Prostate gland (tissue), 2 donors: ENCODE data around the gene ITPR2.

Source experiments
- POLR2A ChIP-seq: fragments of 450-650 bp; IDR thresholded peaks from one replicate; pipeline ENCODE4 v1.6.1; 2016; ENCODE audit warnings: antibody characterized with exemption, mild to moderate bottlenecking
- TF ChIP-seq, protein P1 (sequence below), 4 experiments: fragments of 200-600 bp in 2 of 4; fragments of 450-650 bp in 2 of 4; sonication (generic) in 2 of 4; IDR thresholded peaks; 1 replicate in 3 of 4; 2 replicates in 1 of 4; pipeline ENCODE4 v1.5.1; 2016 to 2019; ENCODE audit warnings: antibody characterized with exemption in 4 of 4, mild to moderate bottlenecking in 2 of 4, moderate library complexity in 2 of 4

DNA sequence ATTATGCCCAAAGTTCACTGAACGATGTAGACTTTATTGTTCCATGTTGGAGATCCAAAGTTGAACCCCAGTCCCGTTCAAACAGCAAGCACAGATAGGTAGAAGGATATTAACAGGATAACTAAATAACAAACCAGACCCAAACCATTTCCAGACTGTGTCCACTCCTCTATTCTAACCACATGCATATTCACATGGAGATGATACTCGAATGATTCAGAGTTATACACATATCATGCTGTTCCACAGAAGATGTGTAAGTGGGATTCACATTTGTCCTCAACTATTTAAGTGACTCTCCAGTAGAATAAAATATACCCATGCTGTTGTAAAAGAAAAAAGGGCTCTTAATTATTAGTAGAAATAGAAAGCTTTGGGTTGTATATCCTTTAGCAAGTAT, 185.9 kb downstream of the ITPR2 start:
- TF ChIP-seq, protein P1, sequence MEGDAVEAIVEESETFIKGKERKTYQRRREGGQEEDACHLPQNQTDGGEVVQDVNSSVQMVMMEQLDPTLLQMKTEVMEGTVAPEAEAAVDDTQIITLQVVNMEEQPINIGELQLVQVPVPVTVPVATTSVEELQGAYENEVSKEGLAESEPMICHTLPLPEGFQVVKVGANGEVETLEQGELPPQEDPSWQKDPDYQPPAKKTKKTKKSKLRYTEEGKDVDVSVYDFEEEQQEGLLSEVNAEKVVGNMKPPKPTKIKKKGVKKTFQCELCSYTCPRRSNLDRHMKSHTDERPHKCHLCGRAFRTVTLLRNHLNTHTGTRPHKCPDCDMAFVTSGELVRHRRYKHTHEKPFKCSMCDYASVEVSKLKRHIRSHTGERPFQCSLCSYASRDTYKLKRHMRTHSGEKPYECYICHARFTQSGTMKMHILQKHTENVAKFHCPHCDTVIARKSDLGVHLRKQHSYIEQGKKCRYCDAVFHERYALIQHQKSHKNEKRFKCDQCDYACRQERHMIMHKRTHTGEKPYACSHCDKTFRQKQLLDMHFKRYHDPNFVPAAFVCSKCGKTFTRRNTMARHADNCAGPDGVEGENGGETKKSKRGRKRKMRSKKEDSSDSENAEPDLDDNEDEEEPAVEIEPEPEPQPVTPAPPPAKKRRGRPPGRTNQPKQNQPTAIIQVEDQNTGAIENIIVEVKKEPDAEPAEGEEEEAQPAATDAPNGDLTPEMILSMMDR (IDR thresholded peaks at IDR 0.05) = no peak
- no peak for TF ChIP-seq POLR2A
